ENCODE data around the gene PIANP.

GRCh38 chr12:6662602-6662905 is 38.1 kb downstream of the PIANP start:
- TF ChIP-seq CTCF (IDR thresholded peaks at IDR 0.05; ENCODE audit: low read depth, low read length, poor library complexity, severe bottlenecking) (no peak), EZH2phosphoT487 (IDR thresholded peaks at IDR 0.05; ENCODE audit: borderline replicate concordance, low read length) (no peak)
